CD14-positive monocyte (primary cell): ENCODE measurements around the gene TMEM132C. TPM values are rescaled to one million over a fixed set of nuclear protein-coding genes. Genes with fewer than 3 reads are reported as not detected.

Experiments
- DNase-seq, 3 donors: peaks; one replicate each; pipeline ENCODE4 v3.0.0-alpha.2; 2011 to 2022
- H2AFZ ChIP-seq: 2 replicates; pipeline ENCODE4 v1.6.0; 2012; ENCODE audit warnings: mild to moderate bottlenecking, low read depth, low read length, inconsistent platforms; ENCODE audit not compliant: insufficient read depth, poor library complexity, severe bottlenecking
- H3K27ac ChIP-seq, 2 donors: 1 replicate in 1 of 2; 2 replicates in 1 of 2; pipeline ENCODE4 v1.5.1; 2012 to 2013; ENCODE audit warnings: low read length in 2 of 2, control low read depth in 1 of 2, inconsistent platforms in 1 of 2, low read depth in 1 of 2, mild to moderate bottlenecking in 1 of 2
- H3K27me3 ChIP-seq, 2 donors: one replicate each; pipeline versions ENCODE4 v1.6.0 to v1.6.1; 2011 to 2013; ENCODE audit warnings: low read length in 2 of 2; ENCODE audit not compliant: control insufficient read depth in 2 of 2, insufficient read depth in 2 of 2
- H3K36me3 ChIP-seq, 2 donors: replicated peaks in 1 of 2; 1 replicate in 1 of 2; 2 replicates in 1 of 2; pipeline versions ENCODE4 v1.5.1 to v1.6.1; 2012 to 2013; ENCODE audit warnings: low read length in 2 of 2, control low read depth in 1 of 2, inconsistent platforms in 1 of 2, mild to moderate bottlenecking in 1 of 2; ENCODE audit not compliant: insufficient read depth in 2 of 2, control insufficient read depth in 1 of 2
- H3K4me1 ChIP-seq, 2 donors: 1 replicate in 1 of 2; 2 replicates in 1 of 2; pipeline versions ENCODE4 v1.5.1 to v1.6.1; 2012 to 2013; ENCODE audit warnings: low read length in 2 of 2, control low read depth in 1 of 2, inconsistent platforms in 1 of 2, mild to moderate bottlenecking in 1 of 2, moderate library complexity in 1 of 2; ENCODE audit not compliant: insufficient read depth in 2 of 2, control insufficient read depth in 1 of 2
- H3K4me2 ChIP-seq: replicated peaks from 2 replicates; pipeline ENCODE3; 2012; ENCODE audit warnings: low read length, moderate library complexity, mild to moderate bottlenecking; ENCODE audit not compliant: poor library complexity, severe bottlenecking; ENCODE audit errors: extremely low read depth
- H3K4me3 ChIP-seq, 3 experiments: fragments of 200-600 bp in 1 of 3; sonication (generic) in 1 of 3; replicated peaks in 1 of 3; 1 replicate in 2 of 3; 2 replicates in 1 of 3; pipeline ENCODE4 v1.5.1; 2011 to 2013; ENCODE audit warnings: low read length in 3 of 3, mild to moderate bottlenecking in 3 of 3, control low read depth in 2 of 3, low read depth in 2 of 3, inconsistent platforms in 1 of 3, moderate library complexity in 1 of 3
- H3K79me2 ChIP-seq: 2 replicates; pipeline ENCODE4 v1.6.0; 2012; ENCODE audit warnings: mild to moderate bottlenecking, control low read depth, inconsistent platforms, low read length, moderate library complexity; ENCODE audit not compliant: insufficient read depth
- H3K9ac ChIP-seq: 2 replicates; pipeline ENCODE4 v1.6.0; 2017; ENCODE audit warnings: low read length, mild to moderate bottlenecking; ENCODE audit not compliant: insufficient read depth, poor library complexity, severe bottlenecking
- H3K9me3 ChIP-seq, 2 donors: replicated peaks in 1 of 2; 1 replicate in 1 of 2; 2 replicates in 1 of 2; pipeline versions ENCODE4 v1.5.1 to v1.6.1; 2012 to 2013; ENCODE audit warnings: low read length in 2 of 2, control low read depth in 1 of 2; ENCODE audit not compliant: control insufficient read depth in 1 of 2, insufficient read depth in 1 of 2
- H4K20me1 ChIP-seq: 2 replicates; pipeline ENCODE4 v1.6.0; 2012; ENCODE audit warnings: mild to moderate bottlenecking, low read length, control low read depth, moderate library complexity; ENCODE audit not compliant: insufficient read depth
- H3K27ac Mint-ChIP-seq, 7 donors: one replicate each; pipeline ENCODE4 v1.8.0; 2020; ENCODE audit warnings: mild to moderate bottlenecking in 7 of 7, mixed read lengths in 7 of 7, moderate library complexity in 6 of 7, inconsistent platforms in 2 of 7
- H3K27me3 Mint-ChIP-seq, 3 donors: one replicate each; pipeline ENCODE4 v1.8.0; 2021 to 2022; ENCODE audit warnings: low read depth in 3 of 3, mild to moderate bottlenecking in 3 of 3, mixed read lengths in 3 of 3, moderate library complexity in 3 of 3, inconsistent platforms in 1 of 3
- H3K36me3 Mint-ChIP-seq, 2 donors: one replicate each; pipeline ENCODE4 v1.8.0; 2020; ENCODE audit warnings: mixed read lengths in 2 of 2, inconsistent platforms in 1 of 2, mild to moderate bottlenecking in 1 of 2
- H3K4me1 Mint-ChIP-seq: one replicate; pipeline ENCODE4 v1.8.0; 2020; ENCODE audit warnings: mild to moderate bottlenecking, mixed read lengths
- H3K4me3 Mint-ChIP-seq, 2 donors: one replicate each; pipeline ENCODE4 v1.8.0; 2020; ENCODE audit warnings: mild to moderate bottlenecking in 2 of 2, mixed read lengths in 2 of 2, moderate library complexity in 1 of 2
- H3K9me3 Mint-ChIP-seq, 7 donors: one replicate each; pipeline ENCODE4 v1.8.0; 2020 to 2022; ENCODE audit warnings: mixed read lengths in 7 of 7, mild to moderate bottlenecking in 6 of 7, moderate library complexity in 6 of 7, inconsistent platforms in 2 of 7
- WGBS: methylation state at CpG from one replicate; pipeline ENCODE4 v1.1.5; 2013; ENCODE audit warnings: missing lambda C conversion rate; ENCODE audit not compliant: insufficient coverage; 5-methylcytosine and 5-hydroxymethylcytosine counted together
- intact Hi-C, 2 donors: fragments of 100-400 bp; cut with micrococcal nuclease; formaldehyde crosslinking; loops; one replicate each; pipeline versions ENCODE4 v1.15.0 to v1.15.1; 2023
- polyA plus RNA-seq, 3 donors: library from polyadenylated mRNA; depleted of rRNA in 1 of 3; unstranded in 2 of 3; stranded (reverse) in 1 of 3; fragments of 300-500 nt in 2 of 3; fragments of >200 nt in 1 of 3; fragmentation: Illumina TruSeq in 2 of 3; gene quantifications; 1 replicate in 2 of 3; 2 replicates in 1 of 3; pipeline ENCODE4 v1.2.3, GENCODE V29; 2012 to 2021
- TF ChIP-seq, protein P1 (sequence below): fragments of 200-600 bp; IDR thresholded peaks from one replicate; pipeline ENCODE4 v1.8.0; 2022; ENCODE audit warnings: antibody characterized with exemption, mild to moderate bottlenecking

The TMEM132C gene
- polyA plus RNA-seq, 3 donors, result not detected

- H3K27me3 ChIP-seq, result peaks cover 30 to 50% of the 10 kb centered on the region in 2 donors
- peaks cover 44 to 56% (median 54%) of the 10 kb centered on the region in 3 donors for H3K27me3 Mint-ChIP-seq
- H3K36me3 ChIP-seq, result no peaks in the 10 kb centered on the region
- H3K27ac ChIP-seq, result no peak overlapping the region
- peak overlapping the region in 1 of 2 donors; percentile 76 for H3K4me3 Mint-ChIP-seq
- no peaks in the 10 kb centered on the region for H3K79me2 ChIP-seq
- H3K4me2 ChIP-seq, result no peak overlapping the region
- H3K4me1 Mint-ChIP-seq, result no peaks in the 10 kb centered on the region
- H4K20me1 ChIP-seq, result no peaks in the 10 kb centered on the region
- TF ChIP-seq, protein P1, sequence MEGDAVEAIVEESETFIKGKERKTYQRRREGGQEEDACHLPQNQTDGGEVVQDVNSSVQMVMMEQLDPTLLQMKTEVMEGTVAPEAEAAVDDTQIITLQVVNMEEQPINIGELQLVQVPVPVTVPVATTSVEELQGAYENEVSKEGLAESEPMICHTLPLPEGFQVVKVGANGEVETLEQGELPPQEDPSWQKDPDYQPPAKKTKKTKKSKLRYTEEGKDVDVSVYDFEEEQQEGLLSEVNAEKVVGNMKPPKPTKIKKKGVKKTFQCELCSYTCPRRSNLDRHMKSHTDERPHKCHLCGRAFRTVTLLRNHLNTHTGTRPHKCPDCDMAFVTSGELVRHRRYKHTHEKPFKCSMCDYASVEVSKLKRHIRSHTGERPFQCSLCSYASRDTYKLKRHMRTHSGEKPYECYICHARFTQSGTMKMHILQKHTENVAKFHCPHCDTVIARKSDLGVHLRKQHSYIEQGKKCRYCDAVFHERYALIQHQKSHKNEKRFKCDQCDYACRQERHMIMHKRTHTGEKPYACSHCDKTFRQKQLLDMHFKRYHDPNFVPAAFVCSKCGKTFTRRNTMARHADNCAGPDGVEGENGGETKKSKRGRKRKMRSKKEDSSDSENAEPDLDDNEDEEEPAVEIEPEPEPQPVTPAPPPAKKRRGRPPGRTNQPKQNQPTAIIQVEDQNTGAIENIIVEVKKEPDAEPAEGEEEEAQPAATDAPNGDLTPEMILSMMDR, result no peak
- no peaks in the 10 kb centered on the region for H3K4me1 ChIP-seq
- no peak overlapping the region for H3K9ac ChIP-seq
- DNase-seq, result no peak
- H3K9me3 Mint-ChIP-seq, result peaks cover 0 to 16% (median 9%) of the 10 kb centered on the region in 7 donors
- peaks cover 0 to 10% of the 10 kb centered on the region in 2 donors for H3K9me3 ChIP-seq
- peaks cover 0 to 2% of the 10 kb centered on the region in 2 donors for H3K36me3 Mint-ChIP-seq
- 23% methylated on average over 5 of the region's 12 CpGs for WGBS
- no peak overlapping the region for H2AFZ ChIP-seq
- no peak overlapping the region for H3K27ac Mint-ChIP-seq
- intact Hi-C loops, result no loop called here
- H3K4me3 ChIP-seq, result no peak overlapping the region
Measured at GRCh38 chr12:128266086-128266485, 884 bp upstream of the TMEM132C start.

- Histone ChIP-seq H3K4me1 (no peaks in the 10 kb centered on the region), H3K36me3 (no peaks in the 10 kb centered on the region), H2AFZ (no peak overlapping the region), H3K9ac (no peak overlapping the region), H3K27me3 (peaks cover 30 to 50% of the 10 kb centered on the region in 2 donors), H3K9me3 (peaks cover 0 to 10% of the 10 kb centered on the region in 2 donors), H4K20me1 (no peaks in the 10 kb centered on the region), H3K4me2 (no peak overlapping the region), H3K27ac (no peak overlapping the region), H3K79me2 (no peaks in the 10 kb centered on the region), H3K4me3 (no peak overlapping the region)
- WGBS, result 2% methylated on average over 51 of the region's 58 CpGs
- H3K9me3 Mint-ChIP-seq, result peaks cover 0 to 16% (median 9%) of the 10 kb centered on the region in 7 donors
- no peak for DNase-seq
- no peaks in the 10 kb centered on the region for H3K4me1 Mint-ChIP-seq
- intact Hi-C loops, result no loop called here
- TF ChIP-seq, protein P1, result no peak
- H3K36me3 Mint-ChIP-seq, result peaks cover 0 to 2% of the 10 kb centered on the region in 2 donors
- peaks cover 44 to 56% (median 54%) of the 10 kb centered on the region in 3 donors for H3K27me3 Mint-ChIP-seq
- H3K4me3 Mint-ChIP-seq, result peak overlapping the region in 1 of 2 donors; percentile 70
- no peak overlapping the region for H3K27ac Mint-ChIP-seq
Measured at GRCh38 chr12:128266541-128267130, 334 bp upstream of the TMEM132C start.
